DMS114 treated with DMSO at 0.1 percent for 48 hours (cell line): ENCODE measurements around the gene STK11IP.
A peak's percentile ranks its signal among the peaks of the same experiment; 100 is the strongest.

Experiments
- DNase-seq: peaks from one replicate; lab custom pipeline; 2025; ENCODE audit not compliant: unreplicated experiment; lab: John Stamatoyannopoulos, UW

The STK11IP gene

GRCh38 chr2:219597552-219598307, at the start of gene STK11IP:
Gene STK11IP, plus strand, starts transcription at chr2:219597857. Its CDS starts 263 bp downstream, at chr2:219598120.
- peak; percentile 94 for DNase-seq

GRCh38 chr2:219548990-219549389, 48.7 kb upstream of the STK11IP start:
- DNase-seq, result no peak

GRCh38 chr2:219549619-219550018, 48.0 kb upstream of the STK11IP start:
- no peak for DNase-seq

- DNase-seq, result peak; percentile 10
These were observed 45.9 kb upstream of the STK11IP start for GRCh38 chr2:219551441-219552381.

- DNase-seq, result peak; percentile 57
These were observed 45.1 kb upstream of the STK11IP start for GRCh38 chr2:219552382-219553167.

GRCh38 chr2:219553168-219553417, 44.6 kb upstream of the STK11IP start:
- DNase-seq, result no peak

- no peak for DNase-seq
These were observed 44.1 kb upstream of the STK11IP start for GRCh38 chr2:219553463-219553963.

- no peak for DNase-seq
These were observed 43.3 kb upstream of the STK11IP start for GRCh38 chr2:219554350-219554749.

- DNase-seq, result no peak
These were observed 41.7 kb upstream of the STK11IP start for GRCh38 chr2:219555956-219556355.

GRCh38 chr2:219556413-219556812, 41.2 kb upstream of the STK11IP start:
- no peak for DNase-seq

- no peak for DNase-seq
These were observed 40.3 kb upstream of the STK11IP start for GRCh38 chr2:219557320-219557719.

GRCh38 chr2:219557791-219558785, 39.6 kb upstream of the STK11IP start:
- DNase-seq, result no peak

- DNase-seq, result no peak
These were observed 38.3 kb upstream of the STK11IP start for GRCh38 chr2:219559156-219559915.

- DNase-seq, result no peak
These were observed 37.4 kb upstream of the STK11IP start for GRCh38 chr2:219560037-219560892.

- DNase-seq, result no peak
These were observed 36.8 kb upstream of the STK11IP start for GRCh38 chr2:219560893-219561178.

- no peak for DNase-seq
These were observed 36.2 kb upstream of the STK11IP start for GRCh38 chr2:219561179-219562048.
